ENCODE results near the gene GALNT2. TPM values are rescaled to one million over a fixed set of nuclear protein-coding genes. Genes with fewer than 3 reads are reported as not detected.

The GALNT2 gene
- total RNA-seq, 1 experiment from 2014 or later: 152 TPM

GRCh38 chr1:230137337-230137815 is 70.3 kb downstream of the GALNT2 start:
- CTCF ChIA-PET: no interaction called here
- Histone ChIP-seq H3K4me3 (ENCODE audit: low read depth in 2 of 2, low read length in 2 of 2) (no peak overlapping the region), H3K4me1 (ENCODE audit: control insufficient read depth, insufficient read depth, low read length) (no peaks in the 10 kb centered on the region), H3K27ac (ENCODE audit: low read length) (no peak overlapping the region), H3K9me3 (ENCODE audit: control insufficient read depth, insufficient read depth, low read depth, low read length) (no peaks in the 10 kb centered on the region), H3K27me3 (ENCODE audit: control insufficient read depth, insufficient read depth, low read length) (no peaks in the 10 kb centered on the region), H3K36me3 (ENCODE audit: control insufficient read depth, insufficient read depth, low read length) (no peaks in the 10 kb centered on the region)
- in situ Hi-C loops (cut with HindIII; ENCODE audit: low pct_unique_long_range_greater_than_20kb, low sequenced_read_pairs): no loop called here
- no TSS peak for BruUV-seq (replicated peaks)
- POLR2A ChIA-PET: no interaction called here
- intact Hi-C loops (cut with micrococcal nuclease; ENCODE audit: unreplicated experiment): no loop called here
- TF ChIP-seq, protein P1, sequence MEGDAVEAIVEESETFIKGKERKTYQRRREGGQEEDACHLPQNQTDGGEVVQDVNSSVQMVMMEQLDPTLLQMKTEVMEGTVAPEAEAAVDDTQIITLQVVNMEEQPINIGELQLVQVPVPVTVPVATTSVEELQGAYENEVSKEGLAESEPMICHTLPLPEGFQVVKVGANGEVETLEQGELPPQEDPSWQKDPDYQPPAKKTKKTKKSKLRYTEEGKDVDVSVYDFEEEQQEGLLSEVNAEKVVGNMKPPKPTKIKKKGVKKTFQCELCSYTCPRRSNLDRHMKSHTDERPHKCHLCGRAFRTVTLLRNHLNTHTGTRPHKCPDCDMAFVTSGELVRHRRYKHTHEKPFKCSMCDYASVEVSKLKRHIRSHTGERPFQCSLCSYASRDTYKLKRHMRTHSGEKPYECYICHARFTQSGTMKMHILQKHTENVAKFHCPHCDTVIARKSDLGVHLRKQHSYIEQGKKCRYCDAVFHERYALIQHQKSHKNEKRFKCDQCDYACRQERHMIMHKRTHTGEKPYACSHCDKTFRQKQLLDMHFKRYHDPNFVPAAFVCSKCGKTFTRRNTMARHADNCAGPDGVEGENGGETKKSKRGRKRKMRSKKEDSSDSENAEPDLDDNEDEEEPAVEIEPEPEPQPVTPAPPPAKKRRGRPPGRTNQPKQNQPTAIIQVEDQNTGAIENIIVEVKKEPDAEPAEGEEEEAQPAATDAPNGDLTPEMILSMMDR (IDR thresholded peaks at IDR 0.05): no peak
- TF ChIP-seq POLR2AphosphoS5 (IDR thresholded peaks at IDR 0.05; ENCODE audit: low read depth, low read length) (no peak), SIN3A (IDR thresholded peaks at IDR 0.05; ENCODE audit: borderline replicate concordance, insufficient read depth, low read depth, low read length) (no peak)
- TF ChIP-seq, protein P2, sequence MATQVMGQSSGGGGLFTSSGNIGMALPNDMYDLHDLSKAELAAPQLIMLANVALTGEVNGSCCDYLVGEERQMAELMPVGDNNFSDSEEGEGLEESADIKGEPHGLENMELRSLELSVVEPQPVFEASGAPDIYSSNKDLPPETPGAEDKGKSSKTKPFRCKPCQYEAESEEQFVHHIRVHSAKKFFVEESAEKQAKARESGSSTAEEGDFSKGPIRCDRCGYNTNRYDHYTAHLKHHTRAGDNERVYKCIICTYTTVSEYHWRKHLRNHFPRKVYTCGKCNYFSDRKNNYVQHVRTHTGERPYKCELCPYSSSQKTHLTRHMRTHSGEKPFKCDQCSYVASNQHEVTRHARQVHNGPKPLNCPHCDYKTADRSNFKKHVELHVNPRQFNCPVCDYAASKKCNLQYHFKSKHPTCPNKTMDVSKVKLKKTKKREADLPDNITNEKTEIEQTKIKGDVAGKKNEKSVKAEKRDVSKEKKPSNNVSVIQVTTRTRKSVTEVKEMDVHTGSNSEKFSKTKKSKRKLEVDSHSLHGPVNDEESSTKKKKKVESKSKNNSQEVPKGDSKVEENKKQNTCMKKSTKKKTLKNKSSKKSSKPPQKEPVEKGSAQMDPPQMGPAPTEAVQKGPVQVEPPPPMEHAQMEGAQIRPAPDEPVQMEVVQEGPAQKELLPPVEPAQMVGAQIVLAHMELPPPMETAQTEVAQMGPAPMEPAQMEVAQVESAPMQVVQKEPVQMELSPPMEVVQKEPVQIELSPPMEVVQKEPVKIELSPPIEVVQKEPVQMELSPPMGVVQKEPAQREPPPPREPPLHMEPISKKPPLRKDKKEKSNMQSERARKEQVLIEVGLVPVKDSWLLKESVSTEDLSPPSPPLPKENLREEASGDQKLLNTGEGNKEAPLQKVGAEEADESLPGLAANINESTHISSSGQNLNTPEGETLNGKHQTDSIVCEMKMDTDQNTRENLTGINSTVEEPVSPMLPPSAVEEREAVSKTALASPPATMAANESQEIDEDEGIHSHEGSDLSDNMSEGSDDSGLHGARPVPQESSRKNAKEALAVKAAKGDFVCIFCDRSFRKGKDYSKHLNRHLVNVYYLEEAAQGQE (IDR thresholded peaks at IDR 0.05; ENCODE audit: insufficient read depth in 1 of 2, low read depth in 2 of 2, low read length in 1 of 2): no peak
- no peak for ATAC-seq
- DNase-seq (ENCODE audit: low read depth, low spot score): no peak

GRCh38 chr1:230138561-230139239 is 71.7 kb downstream of the GALNT2 start:
- in situ Hi-C loops (cut with HindIII; ENCODE audit: low pct_unique_long_range_greater_than_20kb, low sequenced_read_pairs): no loop called here
- Histone ChIP-seq H3K9me3 (ENCODE audit: control insufficient read depth, insufficient read depth, low read depth, low read length) (no peaks in the 10 kb centered on the region), H3K27ac (ENCODE audit: low read length) (no peak overlapping the region), H3K4me1 (ENCODE audit: control insufficient read depth, insufficient read depth, low read length) (no peaks in the 10 kb centered on the region), H3K27me3 (ENCODE audit: control insufficient read depth, insufficient read depth, low read length) (no peaks in the 10 kb centered on the region), H3K4me3 (ENCODE audit: low read depth in 2 of 2, low read length in 2 of 2) (no peak overlapping the region), H3K36me3 (ENCODE audit: control insufficient read depth, insufficient read depth, low read length) (no peaks in the 10 kb centered on the region)
- POLR2A ChIA-PET: no interaction called here
- CTCF ChIA-PET: no interaction called here
- BruUV-seq (replicated peaks): no TSS peak
- TF ChIP-seq, protein P1 (IDR thresholded peaks at IDR 0.05): no peak
- TF ChIP-seq, protein P2 (IDR thresholded peaks at IDR 0.05; ENCODE audit: insufficient read depth in 1 of 2, low read depth in 2 of 2, low read length in 1 of 2): no peak
- TF ChIP-seq SIN3A (IDR thresholded peaks at IDR 0.05; ENCODE audit: borderline replicate concordance, insufficient read depth, low read depth, low read length) (no peak), TCF7L2 (IDR thresholded peaks at IDR 0.05; ENCODE audit: low read depth, low read length) (no peak), POLR2AphosphoS5 (IDR thresholded peaks at IDR 0.05; ENCODE audit: low read depth, low read length) (no peak)
- no peak for DNase-seq (ENCODE audit: low read depth, low spot score)
- intact Hi-C loops (cut with micrococcal nuclease; ENCODE audit: unreplicated experiment): no loop called here
- no peak for ATAC-seq
